Activated B cell treated with CpG ODN at 0.5 μM for 24 hours (primary cell): Measurements from ENCODE around the gene MAML3. TPM values are rescaled to one million over a fixed set of nuclear protein-coding genes. Genes with fewer than 3 reads are reported as not detected.

ENCODE experiments used
- ATAC-seq: fragments of 200-7000 bp; cut with Tn5 transposase; one replicate; pipeline ENCODE4 v1.10.0; 2021; ENCODE audit warnings: low read depth, mild to moderate bottlenecking, moderate library complexity
- CTCF ChIA-PET: fragments of 350-600 bp; sonication (Branson Sonifier 250); formaldehyde crosslinking; loops from one replicate; lab custom pipeline; 2021; ENCODE audit warnings: antibody characterized with exemption; lab: Charles Lee
- POLR2A ChIA-PET: fragments of 350-600 bp; sonication (Branson Sonifier 250); formaldehyde crosslinking; loops from one replicate; lab custom pipeline; 2021; ENCODE audit warnings: antibody characterized with exemption; lab: Charles Lee
- DNase-seq: peaks from one replicate; pipeline ENCODE4 v3.0.0; 2022
- H3K27ac Mint-ChIP-seq: one replicate; pipeline ENCODE4 v1.8.0; 2020; ENCODE audit warnings: mixed read lengths
- H3K27me3 Mint-ChIP-seq: one replicate; pipeline ENCODE4 v1.8.0; 2021; ENCODE audit warnings: mixed read lengths
- H3K36me3 Mint-ChIP-seq: one replicate; pipeline ENCODE4 v1.8.0; 2021; ENCODE audit warnings: low read depth, mixed read lengths
- H3K4me1 Mint-ChIP-seq: one replicate; pipeline ENCODE4 v1.8.0; 2021; ENCODE audit warnings: mixed read lengths
- H3K4me3 Mint-ChIP-seq: one replicate; pipeline ENCODE4 v1.8.0; 2020; ENCODE audit warnings: mild to moderate bottlenecking, mixed read lengths
- H3K9me3 Mint-ChIP-seq: one replicate; pipeline ENCODE4 v1.8.0; 2020; ENCODE audit warnings: mixed read lengths
- intact Hi-C: fragments of 100-400 bp; cut with micrococcal nuclease; formaldehyde crosslinking; loops from one replicate; pipeline ENCODE4 v1.15.1; 2024
- total RNA-seq: library from RNA; stranded (reverse); gene quantifications from 2 replicates; pipeline ENCODE4 v1.2.3, GENCODE V29; 2022
- TF ChIP-seq, protein P1 (sequence below): fragments of 200-600 bp; IDR thresholded peaks from one replicate; pipeline ENCODE4 v1.8.0; 2022; ENCODE audit warnings: antibody characterized with exemption, mild to moderate bottlenecking

MAML3 gene
- total RNA-seq, 1 donor from 2014 or later: 2.6 TPM

DNA sequence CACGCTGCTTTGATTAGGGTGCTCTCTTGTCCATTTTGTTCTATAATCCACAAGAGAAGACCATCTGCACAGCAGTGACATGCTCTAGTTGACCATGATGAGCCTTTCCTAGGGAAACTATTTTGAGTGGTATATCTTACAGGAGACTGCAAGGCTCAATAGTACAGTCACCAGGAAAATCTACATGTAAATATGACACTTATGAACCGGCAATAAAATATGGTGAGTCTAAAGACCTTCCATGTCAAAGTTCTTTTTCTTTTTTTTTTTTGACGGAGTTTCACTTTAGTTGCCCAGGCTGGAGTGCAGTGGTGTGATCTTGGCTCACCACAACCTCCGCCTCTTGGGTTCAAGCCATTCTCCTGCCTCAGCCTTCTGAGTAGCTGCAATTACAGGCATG lies 384.6 kb downstream of the MAML3 start:
- peaks cover 13% of the 10 kb centered on the region for H3K4me1 Mint-ChIP-seq
- no peak overlapping the region for H3K4me3 Mint-ChIP-seq
- no peaks in the 10 kb centered on the region for H3K36me3 Mint-ChIP-seq
- DNase-seq (no peak), ATAC-seq (no peak)
- ChIA-PET POLR2A (no interaction called here), CTCF (no interaction called here)
- H3K27ac Mint-ChIP-seq: no peak overlapping the region
- TF ChIP-seq, protein P1, sequence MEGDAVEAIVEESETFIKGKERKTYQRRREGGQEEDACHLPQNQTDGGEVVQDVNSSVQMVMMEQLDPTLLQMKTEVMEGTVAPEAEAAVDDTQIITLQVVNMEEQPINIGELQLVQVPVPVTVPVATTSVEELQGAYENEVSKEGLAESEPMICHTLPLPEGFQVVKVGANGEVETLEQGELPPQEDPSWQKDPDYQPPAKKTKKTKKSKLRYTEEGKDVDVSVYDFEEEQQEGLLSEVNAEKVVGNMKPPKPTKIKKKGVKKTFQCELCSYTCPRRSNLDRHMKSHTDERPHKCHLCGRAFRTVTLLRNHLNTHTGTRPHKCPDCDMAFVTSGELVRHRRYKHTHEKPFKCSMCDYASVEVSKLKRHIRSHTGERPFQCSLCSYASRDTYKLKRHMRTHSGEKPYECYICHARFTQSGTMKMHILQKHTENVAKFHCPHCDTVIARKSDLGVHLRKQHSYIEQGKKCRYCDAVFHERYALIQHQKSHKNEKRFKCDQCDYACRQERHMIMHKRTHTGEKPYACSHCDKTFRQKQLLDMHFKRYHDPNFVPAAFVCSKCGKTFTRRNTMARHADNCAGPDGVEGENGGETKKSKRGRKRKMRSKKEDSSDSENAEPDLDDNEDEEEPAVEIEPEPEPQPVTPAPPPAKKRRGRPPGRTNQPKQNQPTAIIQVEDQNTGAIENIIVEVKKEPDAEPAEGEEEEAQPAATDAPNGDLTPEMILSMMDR: no peak
- H3K9me3 Mint-ChIP-seq: no peaks in the 10 kb centered on the region
- intact Hi-C loops: no loop called here
- peaks cover 5% of the 10 kb centered on the region for H3K27me3 Mint-ChIP-seq

DNA sequence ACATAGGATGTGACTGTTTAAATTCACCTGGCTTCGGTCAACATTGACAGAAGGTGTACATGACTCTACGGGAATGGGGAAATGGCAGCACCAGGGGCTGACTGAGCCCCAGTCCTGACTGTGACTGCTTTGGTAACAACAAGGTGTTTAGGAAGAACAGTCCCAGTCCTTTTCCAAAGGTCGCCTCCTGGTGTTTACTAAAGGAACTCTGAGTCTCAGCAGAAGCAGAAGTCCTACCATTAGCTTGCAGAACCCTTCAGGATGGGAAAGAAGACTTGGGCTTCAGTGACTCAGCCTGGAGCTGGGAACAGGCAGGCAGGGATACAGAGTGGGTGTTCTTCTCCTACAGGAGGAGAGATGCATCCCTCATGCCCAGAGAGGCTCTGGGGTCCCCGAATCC lies 385.1 kb downstream of the MAML3 start:
- Mint-ChIP-seq H3K36me3 (no peaks in the 10 kb centered on the region), H3K9me3 (no peaks in the 10 kb centered on the region), H3K27me3 (peaks cover 5% of the 10 kb centered on the region), H3K4me1 (peaks cover 17% of the 10 kb centered on the region), H3K4me3 (no peak overlapping the region), H3K27ac (no peak overlapping the region)
- CTCF ChIA-PET: no interaction called here
- no peak for DNase-seq
- intact Hi-C loops: no loop called here
- ATAC-seq: no peak
- TF ChIP-seq, protein P1: no peak
- POLR2A ChIA-PET: no interaction called here

DNA sequence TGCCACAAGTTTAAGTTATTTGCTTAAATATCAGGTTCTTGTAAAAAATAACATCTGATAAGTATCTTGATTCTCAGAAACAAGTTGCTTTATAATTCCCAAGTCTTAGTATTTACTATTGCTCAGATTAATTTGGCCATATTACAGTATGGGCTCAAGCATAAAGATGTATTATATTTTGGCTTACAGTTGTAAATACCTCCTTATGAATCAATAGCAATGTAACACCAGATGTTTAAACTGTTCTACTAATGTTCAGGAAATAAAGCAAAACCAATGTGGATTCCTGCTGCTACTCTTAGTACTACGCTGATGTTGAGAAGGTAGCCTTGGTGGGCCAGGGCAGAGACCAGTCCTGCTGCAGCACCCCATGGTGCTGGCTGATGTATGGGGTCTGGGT lies 385.6 kb downstream of the MAML3 start:
- no peak overlapping the region for H3K27ac Mint-ChIP-seq
- ChIA-PET CTCF (no interaction called here), POLR2A (no interaction called here)
- H3K27me3 Mint-ChIP-seq: peaks cover 5% of the 10 kb centered on the region
- intact Hi-C loops: no loop called here
- TF ChIP-seq, protein P1: no peak
- H3K9me3 Mint-ChIP-seq: no peaks in the 10 kb centered on the region
- no peak for DNase-seq
- peaks cover 23% of the 10 kb centered on the region for H3K4me1 Mint-ChIP-seq
- no peak for ATAC-seq
- no peak overlapping the region for H3K4me3 Mint-ChIP-seq
- H3K36me3 Mint-ChIP-seq: no peaks in the 10 kb centered on the region

DNA sequence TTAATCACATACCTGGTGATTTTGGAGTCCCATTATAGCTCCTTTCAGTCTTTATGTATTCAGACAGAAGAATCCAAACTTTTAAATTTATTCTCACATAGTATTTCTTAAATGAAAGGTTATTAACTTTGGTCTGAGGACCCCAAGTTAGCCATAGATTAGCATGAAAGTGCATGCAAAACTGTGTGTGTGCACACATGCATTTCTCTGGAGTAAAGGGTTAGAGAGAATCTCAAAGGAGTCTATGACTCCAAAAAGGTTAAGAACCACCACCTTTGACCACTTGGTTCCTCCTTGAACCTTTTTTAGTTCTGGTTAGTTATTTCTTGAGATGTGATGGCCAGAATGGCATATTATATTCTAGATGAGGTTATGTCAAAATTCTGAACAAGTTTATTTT lies 386.4 kb downstream of the MAML3 start:
- POLR2A ChIA-PET: no interaction called here
- Mint-ChIP-seq H3K27ac (no peak overlapping the region), H3K4me3 (no peak overlapping the region), H3K9me3 (no peaks in the 10 kb centered on the region), H3K27me3 (peaks cover 5% of the 10 kb centered on the region), H3K4me1 (peaks cover 29% of the 10 kb centered on the region), H3K36me3 (no peaks in the 10 kb centered on the region)
- DNase-seq (no peak), ATAC-seq (no peak)
- TF ChIP-seq, protein P1: no peak
- CTCF ChIA-PET: no interaction called here
- intact Hi-C loops: no loop called here

DNA sequence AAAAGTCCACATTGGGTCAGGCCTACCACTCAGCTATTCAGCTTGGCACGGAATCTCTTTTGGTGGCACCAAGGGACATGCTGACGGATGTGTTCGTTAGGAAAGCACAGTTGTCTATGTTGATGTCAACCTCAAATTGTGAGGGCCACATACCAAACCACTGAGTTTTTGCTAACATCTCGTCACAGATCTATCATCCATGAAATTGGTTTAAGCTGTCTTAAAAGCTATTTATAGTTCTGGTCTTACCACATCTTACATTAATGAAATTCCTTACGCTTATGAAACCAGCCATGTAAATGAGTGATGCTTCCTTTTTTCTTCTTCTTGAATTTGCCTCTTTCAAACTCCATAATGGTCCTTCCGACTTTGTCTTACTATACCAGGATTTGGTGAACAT lies 386.8 kb downstream of the MAML3 start:
- TF ChIP-seq, protein P1: no peak
- Mint-ChIP-seq H3K9me3 (no peaks in the 10 kb centered on the region), H3K27ac (no peak overlapping the region), H3K4me3 (peak overlapping the region; percentile 5), H3K36me3 (no peaks in the 10 kb centered on the region), H3K27me3 (peaks cover 5% of the 10 kb centered on the region), H3K4me1 (peaks cover 33% of the 10 kb centered on the region)
- ChIA-PET POLR2A (no interaction called here), CTCF (no interaction called here)
- intact Hi-C loops: no loop called here
- no peak for DNase-seq
- ATAC-seq: peak; percentile 28
